ENCODE measurements around the gene ADAP2. TPM values are rescaled to one million over a fixed set of nuclear protein-coding genes. Genes with fewer than 3 reads are reported as not detected.
"Not testable (repeated sequence)": the region's sequence is repeated elsewhere in the genome, so short reads cannot be mapped to it uniquely, and the experiment has no call there.

The ADAP2 gene
- total RNA-seq, 4 donors from 2014 or later, result 1.6 to 32.2 (median 13.6) TPM

- TF ChIP-seq, protein P1, sequence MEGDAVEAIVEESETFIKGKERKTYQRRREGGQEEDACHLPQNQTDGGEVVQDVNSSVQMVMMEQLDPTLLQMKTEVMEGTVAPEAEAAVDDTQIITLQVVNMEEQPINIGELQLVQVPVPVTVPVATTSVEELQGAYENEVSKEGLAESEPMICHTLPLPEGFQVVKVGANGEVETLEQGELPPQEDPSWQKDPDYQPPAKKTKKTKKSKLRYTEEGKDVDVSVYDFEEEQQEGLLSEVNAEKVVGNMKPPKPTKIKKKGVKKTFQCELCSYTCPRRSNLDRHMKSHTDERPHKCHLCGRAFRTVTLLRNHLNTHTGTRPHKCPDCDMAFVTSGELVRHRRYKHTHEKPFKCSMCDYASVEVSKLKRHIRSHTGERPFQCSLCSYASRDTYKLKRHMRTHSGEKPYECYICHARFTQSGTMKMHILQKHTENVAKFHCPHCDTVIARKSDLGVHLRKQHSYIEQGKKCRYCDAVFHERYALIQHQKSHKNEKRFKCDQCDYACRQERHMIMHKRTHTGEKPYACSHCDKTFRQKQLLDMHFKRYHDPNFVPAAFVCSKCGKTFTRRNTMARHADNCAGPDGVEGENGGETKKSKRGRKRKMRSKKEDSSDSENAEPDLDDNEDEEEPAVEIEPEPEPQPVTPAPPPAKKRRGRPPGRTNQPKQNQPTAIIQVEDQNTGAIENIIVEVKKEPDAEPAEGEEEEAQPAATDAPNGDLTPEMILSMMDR (IDR thresholded peaks at IDR 0.05), result no peak
- TF ChIP-seq POLR2A (IDR thresholded peaks at IDR 0.05), result no peak
- peak; percentile 54 to 73 (median 66) for DNase-seq
- peak overlapping the region; percentile 58 to 79 (median 74) for H3K4me3 ChIP-seq
- H3K27ac ChIP-seq, result peak overlapping the region; percentile 86 to 98 (median 97)
- H3K9me3 ChIP-seq, result no peaks in the 10 kb centered on the region
- H3K4me1 ChIP-seq, result peaks cover 0 to 9% (median 3%) of the 10 kb centered on the region in 4 donors
- no peaks in the 10 kb centered on the region for H3K27me3 ChIP-seq
- no peaks in the 10 kb centered on the region for H3K36me3 ChIP-seq
These were observed 48.5 kb downstream of the ADAP2 start for GRCh38 chr17:30969989-30970830.

GRCh38 chr17:30970831-30971567 is 49.3 kb downstream of the ADAP2 start, which contains the start of gene RNF135:
Gene RNF135 (plus strand): TSS chr17:30971039. CDS start chr17:30971074, 35 bp downstream.
- peak; percentile 67 to 90 (median 89) for DNase-seq
- Histone ChIP-seq H3K27me3 (no peaks in the 10 kb centered on the region), H3K27ac (peak within 1 kb of the TSS; percentile 86 to 98 (median 97)), H3K4me3 (peak within 1 kb of the TSS; percentile 58 to 79 (median 74)), H3K4me1 (peaks cover 0 to 9% (median 3%) of the 10 kb centered on the region in 4 donors), H3K36me3 (peaks cover 0 to 5% (median 0%) of the 10 kb centered on the region in 3 donors), H3K9me3 (no peaks in the 10 kb centered on the region)
- peak; percentile 84 to 85 for TF ChIP-seq POLR2A (IDR thresholded peaks at IDR 0.05)
- TF ChIP-seq, protein P1 (IDR thresholded peaks at IDR 0.05), result peak; percentile 30 to 76 (median 53)

DNA sequence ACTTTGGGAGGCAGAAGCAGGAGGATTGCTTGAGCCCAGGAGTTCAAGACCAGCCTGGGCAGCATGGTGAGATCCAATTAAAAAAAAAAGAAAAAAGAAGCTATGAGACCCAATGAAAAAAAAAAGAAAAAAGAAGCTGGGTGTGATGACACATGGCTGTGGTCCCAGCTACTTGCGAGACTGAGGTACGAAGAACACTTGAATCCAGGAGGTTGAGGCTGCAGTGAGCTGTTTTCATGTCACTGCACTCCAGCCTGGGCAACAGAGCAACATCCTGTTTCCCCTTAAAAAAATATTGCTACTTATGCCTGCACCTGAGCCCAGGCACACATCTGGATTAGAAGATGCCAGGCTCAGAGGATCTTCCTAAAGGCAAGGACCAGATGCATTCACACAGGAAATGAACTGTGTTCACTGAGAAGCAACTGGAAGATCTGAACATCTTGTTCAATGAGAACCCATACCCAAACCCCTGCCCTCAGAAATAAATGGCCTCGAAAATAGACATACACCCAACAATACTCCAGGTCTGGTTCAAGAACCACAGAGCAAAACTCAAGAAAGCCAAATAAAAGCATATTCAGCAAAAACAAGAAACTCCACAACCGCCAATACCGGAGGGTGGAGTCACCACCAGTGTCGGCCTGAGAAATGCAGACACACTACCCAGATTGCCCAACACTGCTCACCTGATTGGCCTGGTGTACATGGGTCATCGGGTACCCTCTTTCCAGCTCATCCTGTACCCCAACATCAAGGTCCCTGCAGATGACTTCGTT is 53.5 kb downstream of the ADAP2 start:
- no peak for TF ChIP-seq POLR2A (IDR thresholded peaks at IDR 0.05)
- TF ChIP-seq, protein P1 (IDR thresholded peaks at IDR 0.05), result no peak
- H3K27me3 ChIP-seq, result no peaks in the 10 kb centered on the region
- no peaks in the 10 kb centered on the region for H3K9me3 ChIP-seq
- H3K27ac ChIP-seq, result no peak overlapping the region
- H3K4me1 ChIP-seq, result peaks cover 0 to 7% (median 3%) of the 10 kb centered on the region in 4 donors
- peaks cover 0 to 5% (median 0%) of the 10 kb centered on the region in 3 donors for H3K36me3 ChIP-seq
- DNase-seq, result peak in 1 of 3 donors; percentile 29
- H3K4me3 ChIP-seq, result no peak overlapping the region

- not testable (repeated sequence) for DNase-seq, H3K4me3 ChIP-seq, H3K4me1 ChIP-seq, H3K27me3 ChIP-seq, H3K27ac ChIP-seq, H3K9me3 ChIP-seq
- H3K36me3 ChIP-seq, result peaks cover 0 to 12% (median 0%) of the 10 kb centered on the region in 3 donors
These were observed 58.2 kb downstream of the ADAP2 start for GRCh38 chr17:30979919-30980318.

DNA sequence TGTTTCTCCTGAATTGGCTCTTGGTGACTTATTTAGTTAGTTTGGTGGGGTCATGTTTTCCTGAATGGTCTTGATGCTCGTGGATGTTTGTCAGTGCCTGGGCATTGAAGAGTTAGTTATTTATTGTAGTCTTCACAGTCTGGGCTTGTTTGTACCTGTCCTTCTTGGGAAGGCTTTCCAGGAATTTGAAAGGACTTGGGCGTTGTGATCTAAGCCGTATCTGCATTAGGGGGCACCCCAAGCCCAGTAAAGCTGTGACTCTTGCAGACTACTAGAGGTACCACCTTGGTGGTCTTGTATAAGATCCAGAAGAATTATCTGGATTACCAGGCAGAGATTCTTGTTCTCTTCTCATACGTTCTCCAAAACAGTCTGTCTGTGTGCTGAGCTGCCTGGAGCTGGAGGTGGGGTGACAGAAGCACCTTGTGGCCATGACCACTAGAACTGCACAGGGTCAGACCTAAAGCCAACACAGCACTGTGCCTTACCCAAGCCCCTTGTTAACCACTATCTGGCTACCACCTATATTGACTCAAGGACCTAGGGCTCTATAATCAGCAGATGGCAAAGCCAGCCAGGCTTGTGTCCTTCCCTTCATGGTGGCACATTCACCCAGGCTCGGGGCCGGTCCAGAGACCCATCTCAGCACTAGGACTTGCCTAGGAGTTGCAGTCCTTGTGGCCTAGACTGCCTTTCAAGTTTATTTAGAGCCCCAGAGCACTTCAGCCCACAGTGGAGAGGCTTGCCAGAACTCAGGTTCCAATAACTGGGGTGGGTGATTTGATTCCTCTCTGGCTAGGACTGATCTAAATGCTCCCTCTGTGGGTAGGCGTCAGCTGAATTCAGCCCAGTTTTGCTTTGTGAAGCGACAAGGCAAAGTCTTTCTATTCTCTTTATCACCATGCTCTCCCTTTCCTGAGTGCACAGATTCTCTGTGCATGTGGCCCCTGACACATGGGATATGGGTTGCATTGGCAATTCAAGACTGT is 60.1 kb downstream of the ADAP2 start:
- TF ChIP-seq, protein P1 (IDR thresholded peaks at IDR 0.05), result no peak
- TF ChIP-seq POLR2A (IDR thresholded peaks at IDR 0.05), result no peak
- no peak for DNase-seq
- peaks cover 0 to 17% (median 0%) of the 10 kb centered on the region in 3 donors for H3K36me3 ChIP-seq
- H3K4me1 ChIP-seq, result no peaks in the 10 kb centered on the region
- no peaks in the 10 kb centered on the region for H3K27me3 ChIP-seq
- no peaks in the 10 kb centered on the region for H3K9me3 ChIP-seq
- no peak overlapping the region for H3K4me3 ChIP-seq
- H3K27ac ChIP-seq, result no peak overlapping the region

All from Peyer's patch (tissue), 4 donors.